HepG2 (cell line): Measurements from ENCODE around the gene SPACA1.

Source experiments
- CEBPB ChIP-seq: IDR thresholded peaks from 2 replicates; pipeline ENCODE4 v1.6.1; 2011; ENCODE audit warnings: low read depth, low read length, improper control_type of control experiment, borderline replicate concordance
- CREB1 ChIP-seq, 2 experiments: fragments of 450-650 bp in 1 of 2; IDR thresholded peaks; 2 replicates each; pipeline ENCODE4 v1.6.1; 2016 to 2017; ENCODE audit warnings: control low read depth in 1 of 2, mild to moderate bottlenecking in 1 of 2, missing compliant biosample characterization in 1 of 2, missing genetic modification characterization in 1 of 2
- EP300 ChIP-seq, 3 experiments: sonication (generic) in 1 of 3; formaldehyde crosslinking in 1 of 3; IDR thresholded peaks; 2 replicates each; pipeline versions ENCODE4 v1.5.1 to v1.6.1; 2011 to 2020; ENCODE audit warnings: low read depth in 2 of 3, low read length in 2 of 3, borderline replicate concordance in 1 of 3, improper control_type of control experiment in 1 of 3, mild to moderate bottlenecking in 1 of 3, missing genetic modification reagents in 1 of 3, moderate library complexity in 1 of 3
- GATAD2A ChIP-seq: IDR thresholded peaks from 2 replicates; pipeline ENCODE4 v1.6.1; 2016
- HOXA9 ChIP-seq: sonication (generic); formaldehyde crosslinking; IDR thresholded peaks from 2 replicates; pipeline ENCODE4 v1.8.1; 2022; ENCODE audit warnings: missing genetic modification reagents, mild to moderate bottlenecking, moderate library complexity, borderline replicate concordance
- KDM2A ChIP-seq: sonication (generic); formaldehyde crosslinking; IDR thresholded peaks from 2 replicates; pipeline ENCODE4 v1.4.0; 2020; ENCODE audit warnings: low read depth, missing genetic modification reagents, borderline replicate concordance
- RAD21 ChIP-seq: fragments of 450-650 bp; formaldehyde crosslinking; IDR thresholded peaks from 2 replicates; pipeline ENCODE4 v1.5.0; 2020; ENCODE audit warnings: mild to moderate bottlenecking
- SMC3 ChIP-seq: IDR thresholded peaks from 2 replicates; pipeline ENCODE4 v1.6.1; 2011; ENCODE audit warnings: low read length, improper control_type of control experiment
- TAF1 ChIP-seq: sonication (generic); formaldehyde crosslinking; IDR thresholded peaks from 2 replicates; pipeline ENCODE4 v1.4.0; 2020; ENCODE audit warnings: missing genetic modification reagents
- ZNF263 ChIP-seq: sonication (generic); formaldehyde crosslinking; IDR thresholded peaks from 2 replicates; pipeline ENCODE4 v1.4.0; 2020; ENCODE audit warnings: missing genetic modification reagents
- ZNF703 ChIP-seq: sonication (generic); formaldehyde crosslinking; IDR thresholded peaks from 2 replicates; pipeline ENCODE4 v1.5.1; 2020; ENCODE audit warnings: missing genetic modification reagents, mild to moderate bottlenecking, moderate library complexity, borderline replicate concordance
- TF ChIP-seq, protein P1 (sequence below): IDR thresholded peaks from 2 replicates; pipeline ENCODE4 v1.6.1; 2012; ENCODE audit warnings: low read length, improper control_type of control experiment
- TF ChIP-seq, protein P2 (sequence below): sonication (generic); formaldehyde crosslinking; IDR thresholded peaks from 2 replicates; pipeline ENCODE4 v1.5.0; 2020; ENCODE audit warnings: mild to moderate bottlenecking, missing genetic modification reagents, moderate library complexity
- TF ChIP-seq, protein P3 (sequence below), 2 experiments: sonication (generic) in 1 of 2; formaldehyde crosslinking in 1 of 2; IDR thresholded peaks; 2 replicates each; pipeline versions ENCODE4 v1.5.1 to v1.6.1; 2011 to 2020; ENCODE audit warnings: borderline replicate concordance in 1 of 2, low read depth in 1 of 2, low read length in 1 of 2, mild to moderate bottlenecking in 1 of 2, missing genetic modification reagents in 1 of 2, moderate library complexity in 1 of 2

DNA sequence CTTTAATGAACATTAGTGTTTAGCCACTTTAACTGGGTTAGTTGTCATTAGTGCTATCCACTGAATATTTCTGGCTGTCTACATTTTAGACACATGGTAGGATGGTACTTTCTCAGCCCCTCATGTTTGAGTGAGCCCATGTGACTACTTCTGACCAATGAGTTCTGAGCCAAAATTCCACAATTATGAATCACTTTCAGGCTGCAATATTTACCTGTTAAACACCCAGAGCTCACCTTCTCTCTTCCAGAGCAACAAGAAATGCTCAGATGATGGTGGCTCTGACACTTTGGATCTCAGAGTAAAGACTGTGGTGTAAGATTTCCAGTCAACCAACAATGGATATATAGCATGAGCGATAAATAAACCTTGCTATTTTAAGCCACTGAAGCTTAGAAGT, 24.8 kb downstream of the SPACA1 start:
- TF ChIP-seq SMC3 (no peak), HOXA9 (CRISPR knock-in tag) (no peak), CEBPB (no peak), RAD21 (CRISPR knock-in tag) (no peak), GATAD2A (CRISPR knock-in tag) (no peak), CREB1 (IDR thresholded peaks at IDR 0.05) (no peak), CREB1 (CRISPR knock-in tag; IDR thresholded peaks at IDR 0.05) (no peak), TAF1 (CRISPR knock-in tag) (no peak), ZNF703 (CRISPR knock-in tag) (no peak), ZNF263 (CRISPR knock-in tag) (no peak), EP300 (IDR thresholded peaks at IDR 0.05; ENCODE audit: low read depth in 2 of 2, low read length in 2 of 2) (no peak), EP300 (CRISPR knock-in tag; IDR thresholded peaks at IDR 0.05; ENCODE audit: borderline replicate concordance) (no peak), KDM2A (no peak)
- TF ChIP-seq, protein P1, sequence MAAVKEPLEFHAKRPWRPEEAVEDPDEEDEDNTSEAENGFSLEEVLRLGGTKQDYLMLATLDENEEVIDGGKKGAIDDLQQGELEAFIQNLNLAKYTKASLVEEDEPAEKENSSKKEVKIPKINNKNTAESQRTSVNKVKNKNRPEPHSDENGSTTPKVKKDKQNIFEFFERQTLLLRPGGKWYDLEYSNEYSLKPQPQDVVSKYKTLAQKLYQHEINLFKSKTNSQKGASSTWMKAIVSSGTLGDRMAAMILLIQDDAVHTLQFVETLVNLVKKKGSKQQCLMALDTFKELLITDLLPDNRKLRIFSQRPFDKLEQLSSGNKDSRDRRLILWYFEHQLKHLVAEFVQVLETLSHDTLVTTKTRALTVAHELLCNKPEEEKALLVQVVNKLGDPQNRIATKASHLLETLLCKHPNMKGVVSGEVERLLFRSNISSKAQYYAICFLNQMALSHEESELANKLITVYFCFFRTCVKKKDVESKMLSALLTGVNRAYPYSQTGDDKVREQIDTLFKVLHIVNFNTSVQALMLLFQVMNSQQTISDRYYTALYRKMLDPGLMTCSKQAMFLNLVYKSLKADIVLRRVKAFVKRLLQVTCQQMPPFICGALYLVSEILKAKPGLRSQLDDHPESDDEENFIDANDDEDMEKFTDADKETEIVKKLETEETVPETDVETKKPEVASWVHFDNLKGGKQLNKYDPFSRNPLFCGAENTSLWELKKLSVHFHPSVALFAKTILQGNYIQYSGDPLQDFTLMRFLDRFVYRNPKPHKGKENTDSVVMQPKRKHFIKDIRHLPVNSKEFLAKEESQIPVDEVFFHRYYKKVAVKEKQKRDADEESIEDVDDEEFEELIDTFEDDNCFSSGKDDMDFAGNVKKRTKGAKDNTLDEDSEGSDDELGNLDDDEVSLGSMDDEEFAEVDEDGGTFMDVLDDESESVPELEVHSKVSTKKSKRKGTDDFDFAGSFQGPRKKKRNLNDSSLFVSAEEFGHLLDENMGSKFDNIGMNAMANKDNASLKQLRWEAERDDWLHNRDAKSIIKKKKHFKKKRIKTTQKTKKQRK, result no peak
- TF ChIP-seq, protein P2, sequence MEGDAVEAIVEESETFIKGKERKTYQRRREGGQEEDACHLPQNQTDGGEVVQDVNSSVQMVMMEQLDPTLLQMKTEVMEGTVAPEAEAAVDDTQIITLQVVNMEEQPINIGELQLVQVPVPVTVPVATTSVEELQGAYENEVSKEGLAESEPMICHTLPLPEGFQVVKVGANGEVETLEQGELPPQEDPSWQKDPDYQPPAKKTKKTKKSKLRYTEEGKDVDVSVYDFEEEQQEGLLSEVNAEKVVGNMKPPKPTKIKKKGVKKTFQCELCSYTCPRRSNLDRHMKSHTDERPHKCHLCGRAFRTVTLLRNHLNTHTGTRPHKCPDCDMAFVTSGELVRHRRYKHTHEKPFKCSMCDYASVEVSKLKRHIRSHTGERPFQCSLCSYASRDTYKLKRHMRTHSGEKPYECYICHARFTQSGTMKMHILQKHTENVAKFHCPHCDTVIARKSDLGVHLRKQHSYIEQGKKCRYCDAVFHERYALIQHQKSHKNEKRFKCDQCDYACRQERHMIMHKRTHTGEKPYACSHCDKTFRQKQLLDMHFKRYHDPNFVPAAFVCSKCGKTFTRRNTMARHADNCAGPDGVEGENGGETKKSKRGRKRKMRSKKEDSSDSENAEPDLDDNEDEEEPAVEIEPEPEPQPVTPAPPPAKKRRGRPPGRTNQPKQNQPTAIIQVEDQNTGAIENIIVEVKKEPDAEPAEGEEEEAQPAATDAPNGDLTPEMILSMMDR (CRISPR knock-in tag), result no peak
- TF ChIP-seq, protein P3, sequence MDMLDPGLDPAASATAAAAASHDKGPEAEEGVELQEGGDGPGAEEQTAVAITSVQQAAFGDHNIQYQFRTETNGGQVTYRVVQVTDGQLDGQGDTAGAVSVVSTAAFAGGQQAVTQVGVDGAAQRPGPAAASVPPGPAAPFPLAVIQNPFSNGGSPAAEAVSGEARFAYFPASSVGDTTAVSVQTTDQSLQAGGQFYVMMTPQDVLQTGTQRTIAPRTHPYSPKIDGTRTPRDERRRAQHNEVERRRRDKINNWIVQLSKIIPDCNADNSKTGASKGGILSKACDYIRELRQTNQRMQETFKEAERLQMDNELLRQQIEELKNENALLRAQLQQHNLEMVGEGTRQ (IDR thresholded peaks at IDR 0.05; ENCODE audit: low read depth, low read length), result no peak
- TF ChIP-seq, protein P3 (CRISPR knock-in tag; IDR thresholded peaks at IDR 0.05; ENCODE audit: borderline replicate concordance), result no peak
